ENCODE data around the gene RHOBTB1.

The RHOBTB1 gene

DNA sequence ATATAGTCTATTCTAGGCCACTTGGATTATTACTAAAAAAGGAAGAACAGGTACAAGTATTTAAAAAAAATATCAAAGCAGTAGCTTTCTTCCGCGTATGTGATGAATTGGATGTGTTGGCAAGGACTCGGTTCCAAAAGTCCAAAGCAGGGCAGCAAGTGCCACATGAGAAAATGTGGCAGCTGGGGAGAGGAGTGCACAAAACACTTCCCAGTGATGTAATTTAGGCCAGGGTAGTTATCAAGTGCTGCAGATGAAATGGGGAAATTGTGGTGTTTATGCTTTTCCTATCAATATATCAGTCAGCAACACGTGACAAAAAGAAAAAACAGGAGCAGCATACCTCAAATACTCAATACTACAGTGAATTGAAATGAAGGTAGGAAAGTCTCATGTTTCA, 7.0 kb downstream of the RHOBTB1 start:
- peaks cover 7% of the 10 kb centered on the region for H3K4me1 Mint-ChIP-seq
- H3K9me3 Mint-ChIP-seq, result peaks cover 5% of the 10 kb centered on the region
- no peaks in the 10 kb centered on the region for H3K36me3 Mint-ChIP-seq
- ATAC-seq, result no peak
- no peak overlapping the region for H3K27ac Mint-ChIP-seq
- no peak overlapping the region for H3K4me3 Mint-ChIP-seq
- H3K27me3 Mint-ChIP-seq, result peaks cover 8% of the 10 kb centered on the region

DNA sequence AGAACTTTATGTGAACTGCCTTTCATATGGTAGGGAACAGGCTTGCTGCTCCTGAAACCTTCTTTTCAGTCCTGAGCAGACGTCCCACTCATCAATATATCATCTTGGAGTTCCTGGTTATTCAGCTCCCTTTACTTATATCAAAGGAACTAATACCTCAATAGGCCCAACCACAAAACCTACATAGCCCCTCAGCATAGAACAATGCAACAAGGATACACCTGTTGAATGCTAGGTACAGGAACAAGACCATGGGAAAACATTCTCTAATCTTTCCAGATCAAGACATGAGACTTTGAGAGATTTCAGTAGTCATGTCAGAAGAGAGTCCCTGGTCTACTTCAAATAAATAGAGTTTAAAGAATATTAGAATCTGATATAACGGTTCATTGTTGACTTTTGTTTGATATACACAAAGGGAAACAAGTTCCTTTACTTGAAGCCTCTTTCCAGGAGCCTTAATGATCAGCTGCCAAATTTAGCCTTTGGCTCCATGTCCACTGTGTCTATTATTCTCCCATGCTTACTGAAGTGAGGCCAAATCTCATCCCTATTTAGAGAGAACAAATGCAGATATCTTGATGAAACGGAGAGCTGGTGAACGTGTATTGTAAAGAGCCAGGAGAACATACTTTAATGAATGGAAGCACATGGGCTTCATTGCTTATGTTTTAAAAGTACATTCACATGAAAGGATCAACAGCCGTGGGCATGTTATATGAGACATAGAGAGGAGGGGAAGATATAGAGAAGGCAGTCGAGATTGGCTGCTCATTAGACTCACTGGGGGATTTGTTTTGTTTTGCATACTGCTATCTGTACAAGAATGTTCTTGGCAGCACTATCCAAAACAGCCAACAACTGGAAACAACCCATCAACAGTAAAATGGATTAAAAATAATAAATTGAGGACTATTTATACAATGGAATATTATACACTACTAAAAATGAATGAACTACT, 9.5 kb downstream of the RHOBTB1 start:
- Mint-ChIP-seq H3K27me3 (peaks cover 6% of the 10 kb centered on the region), H3K9me3 (peaks cover 5% of the 10 kb centered on the region), H3K36me3 (no peaks in the 10 kb centered on the region), H3K4me3 (no peak overlapping the region), H3K4me1 (peaks cover 4% of the 10 kb centered on the region), H3K27ac (no peak overlapping the region)
- ATAC-seq, result no peak

DNA sequence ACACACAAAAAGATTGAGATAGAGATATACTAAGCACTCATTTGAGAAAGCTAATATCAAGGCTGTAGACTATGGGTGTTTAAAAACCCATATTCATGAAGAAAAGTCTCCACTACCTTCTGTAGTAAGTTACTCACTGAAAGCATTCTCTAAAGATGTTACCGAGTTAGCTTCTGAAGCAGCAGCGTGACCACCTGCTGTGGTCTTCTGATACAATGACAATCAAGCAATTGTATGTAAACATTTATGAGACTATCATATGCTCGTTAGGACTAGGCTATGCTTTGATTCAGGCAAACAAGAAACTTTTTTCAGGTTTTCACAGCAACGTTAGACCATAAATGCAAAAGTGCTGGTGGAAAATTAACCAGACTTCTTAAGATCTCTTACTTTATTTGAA, 11.2 kb downstream of the RHOBTB1 start:
- Mint-ChIP-seq H3K36me3 (peaks cover 6% of the 10 kb centered on the region), H3K27ac (no peak overlapping the region), H3K4me3 (no peak overlapping the region), H3K4me1 (no peaks in the 10 kb centered on the region), H3K27me3 (no peaks in the 10 kb centered on the region), H3K9me3 (peaks cover 8% of the 10 kb centered on the region)
- no peak for ATAC-seq

GRCh38 chr10:60930237-60930636, 13.7 kb downstream of the RHOBTB1 start:
- no peak for ATAC-seq
- peaks cover 12% of the 10 kb centered on the region for H3K9me3 Mint-ChIP-seq
- H3K36me3 Mint-ChIP-seq, result peaks cover 6% of the 10 kb centered on the region
- H3K27ac Mint-ChIP-seq, result no peak overlapping the region
- H3K4me1 Mint-ChIP-seq, result no peaks in the 10 kb centered on the region
- H3K4me3 Mint-ChIP-seq, result no peak overlapping the region
- peaks cover 5% of the 10 kb centered on the region for H3K27me3 Mint-ChIP-seq

GRCh38 chr10:60921633-60922032, 22.4 kb downstream of the RHOBTB1 start:
- H3K27ac Mint-ChIP-seq, result no peak overlapping the region
- peaks cover 30% of the 10 kb centered on the region for H3K27me3 Mint-ChIP-seq
- H3K36me3 Mint-ChIP-seq, result peaks cover 10% of the 10 kb centered on the region
- no peak for ATAC-seq
- H3K4me3 Mint-ChIP-seq, result no peak overlapping the region
- peaks cover 10% of the 10 kb centered on the region for H3K9me3 Mint-ChIP-seq
- no peaks in the 10 kb centered on the region for H3K4me1 Mint-ChIP-seq

DNA sequence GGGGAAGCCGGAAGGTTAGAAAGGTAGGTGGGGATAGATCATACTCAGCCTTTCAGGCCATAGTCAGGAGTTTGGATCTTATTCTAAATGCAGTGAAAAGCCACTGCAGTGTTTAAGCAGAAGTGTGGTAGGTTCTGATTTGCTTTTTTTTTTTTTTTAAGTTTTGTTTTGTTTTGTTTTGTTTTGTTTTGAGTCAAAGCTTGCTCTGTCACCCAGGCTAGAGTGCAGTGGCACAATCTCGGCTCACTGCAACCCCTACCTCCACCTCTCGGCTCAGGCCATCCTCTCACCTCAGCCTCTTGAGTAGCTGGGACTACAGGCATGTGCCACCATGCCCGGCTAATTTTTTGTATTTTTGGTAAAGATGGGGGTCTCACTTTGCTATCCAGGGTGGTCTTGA, 23.5 kb downstream of the RHOBTB1 start:
- Mint-ChIP-seq H3K9me3 (peaks cover 11% of the 10 kb centered on the region), H3K4me3 (no peak overlapping the region), H3K36me3 (peaks cover 10% of the 10 kb centered on the region), H3K4me1 (no peaks in the 10 kb centered on the region), H3K27ac (no peak overlapping the region), H3K27me3 (peaks cover 27% of the 10 kb centered on the region)
- no peak for ATAC-seq

DNA sequence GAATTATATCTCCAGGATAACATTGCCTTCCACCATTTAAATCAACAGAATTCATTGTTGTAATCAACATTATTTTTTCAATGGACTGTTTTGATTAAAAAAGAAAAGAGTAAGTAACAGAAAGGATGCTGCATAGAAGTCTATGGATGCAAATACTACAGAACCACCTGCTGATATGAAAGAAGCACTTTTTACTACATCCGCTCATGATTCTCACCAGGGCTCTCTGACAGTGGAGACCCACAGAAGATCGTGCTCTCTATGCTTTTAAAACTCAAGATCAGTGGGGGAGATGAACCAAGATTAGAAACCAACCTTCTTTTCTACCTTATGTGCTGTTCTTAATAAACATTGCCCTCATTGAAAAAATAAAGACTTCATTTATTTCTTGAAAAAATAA, 24.4 kb downstream of the RHOBTB1 start:
- peaks cover 10% of the 10 kb centered on the region for H3K36me3 Mint-ChIP-seq

DNA sequence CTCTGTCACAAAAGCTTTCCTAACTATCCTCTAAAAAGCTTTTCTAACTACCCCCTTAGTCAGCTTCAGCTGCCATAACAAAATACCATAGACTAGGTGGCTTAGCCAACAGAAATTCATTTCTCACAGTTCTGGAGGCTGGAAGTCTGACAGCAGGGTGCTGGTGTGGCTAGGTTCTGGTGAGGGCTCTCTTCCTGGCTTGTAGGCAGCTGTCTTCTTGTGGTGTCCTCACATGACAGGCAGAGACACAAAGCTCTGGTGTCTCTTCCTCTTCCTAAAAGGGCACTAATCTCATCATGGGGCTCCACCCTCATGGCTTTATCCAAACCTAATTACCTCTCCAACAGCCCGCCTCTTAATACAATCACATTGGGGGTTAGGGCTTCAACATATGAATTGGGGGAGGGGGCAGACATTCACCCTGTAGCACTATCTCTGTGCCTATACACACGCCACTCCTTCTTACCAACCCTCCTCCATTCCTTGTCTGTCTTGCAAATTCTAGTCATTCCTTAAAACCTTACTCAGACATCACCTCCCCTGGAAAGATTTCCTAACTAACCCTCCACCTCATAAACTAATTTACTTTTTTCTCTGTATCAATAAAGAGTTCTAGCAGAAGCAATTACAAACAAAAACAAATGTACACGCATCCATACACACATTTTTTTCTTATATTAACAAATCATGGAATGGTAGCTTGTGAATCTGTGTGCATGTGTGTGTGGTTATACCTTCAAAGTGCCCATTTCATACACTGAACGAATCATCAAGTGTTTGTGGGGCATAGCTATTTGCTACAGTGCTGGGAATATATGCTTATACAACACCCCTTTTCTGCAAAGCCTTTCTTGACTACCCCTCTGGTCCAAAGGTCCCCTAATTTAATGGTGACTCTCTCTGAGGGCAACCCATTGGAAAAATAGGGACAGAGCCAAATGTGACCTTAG, 26.4 kb downstream of the RHOBTB1 start:
- H3K27ac Mint-ChIP-seq, result no peak overlapping the region
- H3K4me3 Mint-ChIP-seq, result no peak overlapping the region
- no peaks in the 10 kb centered on the region for H3K4me1 Mint-ChIP-seq
- peaks cover 10% of the 10 kb centered on the region for H3K36me3 Mint-ChIP-seq
- H3K9me3 Mint-ChIP-seq, result peaks cover 11% of the 10 kb centered on the region
- ATAC-seq, result no peak
- peaks cover 21% of the 10 kb centered on the region for H3K27me3 Mint-ChIP-seq

More for the DNA sequence above, 24.4 kb downstream of the RHOBTB1 start:
- H3K4me1 Mint-ChIP-seq, result no peaks in the 10 kb centered on the region
- ATAC-seq, result no peak
- peaks cover 21% of the 10 kb centered on the region for H3K27me3 Mint-ChIP-seq
- H3K9me3 Mint-ChIP-seq, result peaks cover 11% of the 10 kb centered on the region
- H3K4me3 Mint-ChIP-seq, result no peak overlapping the region
- H3K27ac Mint-ChIP-seq, result no peak overlapping the region

DNA sequence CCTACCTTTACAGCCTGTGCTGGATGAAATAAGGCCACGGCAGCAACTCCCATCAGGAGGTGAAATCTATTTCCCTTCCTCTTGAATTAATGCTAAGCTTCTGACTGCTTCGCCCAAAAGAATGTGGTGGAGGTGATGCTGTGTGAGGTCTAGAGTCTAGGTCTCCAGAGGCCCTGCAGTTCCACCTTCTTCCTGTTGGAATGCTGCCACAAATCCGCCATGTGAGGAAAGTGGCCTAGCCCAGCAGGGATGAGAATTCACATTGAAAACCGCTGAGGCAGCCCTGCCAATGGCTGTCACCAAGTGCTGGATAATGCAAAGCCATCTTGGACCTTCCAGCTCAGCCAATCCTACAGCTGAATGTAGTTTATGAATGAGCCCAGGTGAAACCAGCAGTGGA, 28.0 kb downstream of the RHOBTB1 start:
- H3K4me1 Mint-ChIP-seq, result peaks cover 5% of the 10 kb centered on the region
- no peak for ATAC-seq
- H3K4me3 Mint-ChIP-seq, result no peak overlapping the region
- H3K27me3 Mint-ChIP-seq, result peaks cover 21% of the 10 kb centered on the region
- H3K27ac Mint-ChIP-seq, result no peak overlapping the region
- H3K9me3 Mint-ChIP-seq, result peaks cover 11% of the 10 kb centered on the region
- peaks cover 10% of the 10 kb centered on the region for H3K36me3 Mint-ChIP-seq

- Mint-ChIP-seq H3K9me3 (peaks cover 11% of the 10 kb centered on the region), H3K4me3 (no peak overlapping the region), H3K4me1 (peaks cover 11% of the 10 kb centered on the region), H3K27ac (no peak overlapping the region), H3K36me3 (peaks cover 10% of the 10 kb centered on the region), H3K27me3 (peaks cover 21% of the 10 kb centered on the region)
- no peak for ATAC-seq
These were observed 29.3 kb downstream of the RHOBTB1 start for GRCh38 chr10:60914690-60915141.

DNA sequence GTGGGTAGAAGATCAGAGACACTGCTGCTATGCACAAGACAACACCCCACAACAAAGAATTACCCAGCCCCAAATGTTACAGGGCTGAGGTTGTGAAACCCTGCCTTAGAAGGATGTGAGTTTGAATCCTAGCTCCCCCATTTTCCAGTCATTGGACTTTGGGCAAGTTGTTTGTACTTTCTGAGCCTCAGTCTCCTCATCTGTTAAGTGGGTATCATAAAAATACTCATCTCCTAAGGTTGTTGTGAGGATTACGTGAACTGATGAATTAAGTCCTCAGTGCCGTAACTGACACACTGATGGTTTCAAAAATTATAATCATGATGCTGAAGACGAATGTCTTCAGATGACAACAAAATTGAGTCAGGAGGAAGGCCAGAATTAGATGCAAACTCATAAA, 30.3 kb downstream of the RHOBTB1 start:
- Mint-ChIP-seq H3K4me1 (peaks cover 11% of the 10 kb centered on the region), H3K36me3 (peaks cover 10% of the 10 kb centered on the region), H3K4me3 (no peak overlapping the region), H3K27ac (no peak overlapping the region), H3K9me3 (peaks cover 11% of the 10 kb centered on the region), H3K27me3 (peaks cover 20% of the 10 kb centered on the region)
- no peak for ATAC-seq

- Mint-ChIP-seq H3K36me3 (peaks cover 10% of the 10 kb centered on the region), H3K4me3 (no peak overlapping the region), H3K4me1 (peaks cover 11% of the 10 kb centered on the region), H3K27ac (no peak overlapping the region), H3K27me3 (peaks cover 14% of the 10 kb centered on the region), H3K9me3 (peaks cover 11% of the 10 kb centered on the region)
- ATAC-seq, result no peak
These were observed 30.9 kb downstream of the RHOBTB1 start for GRCh38 chr10:60913071-60913470.

DNA sequence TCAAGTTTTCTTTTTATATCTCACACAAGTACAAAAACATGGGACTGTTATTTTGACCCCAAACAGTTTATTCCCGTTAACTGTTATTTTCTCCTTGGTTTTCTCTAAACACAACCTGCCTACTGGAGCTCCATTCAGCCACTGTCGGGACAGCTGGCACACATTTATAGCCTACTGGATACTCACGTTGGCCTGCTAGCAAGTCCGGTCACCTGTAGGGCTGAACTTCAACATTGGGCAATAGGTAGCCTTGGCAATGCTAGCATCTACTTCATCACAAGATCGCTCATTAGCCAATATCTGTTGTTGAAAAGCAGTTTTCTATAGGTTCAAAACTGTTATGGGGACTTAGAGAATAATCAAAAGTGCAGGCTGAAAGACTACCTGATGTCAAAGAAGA, 32.3 kb downstream of the RHOBTB1 start:
- H3K4me3 Mint-ChIP-seq, result no peak overlapping the region

GRCh38 chr10:60911216-60911615, 32.8 kb downstream of the RHOBTB1 start:
- no peak overlapping the region for H3K4me3 Mint-ChIP-seq

More for the DNA sequence above, 32.3 kb downstream of the RHOBTB1 start:
- Mint-ChIP-seq H3K9me3 (peaks cover 2% of the 10 kb centered on the region), H3K27me3 (peaks cover under 1% of the 10 kb centered on the region), H3K4me1 (peaks cover 11% of the 10 kb centered on the region), H3K36me3 (no peaks in the 10 kb centered on the region), H3K27ac (no peak overlapping the region)
- no peak for ATAC-seq

DNA sequence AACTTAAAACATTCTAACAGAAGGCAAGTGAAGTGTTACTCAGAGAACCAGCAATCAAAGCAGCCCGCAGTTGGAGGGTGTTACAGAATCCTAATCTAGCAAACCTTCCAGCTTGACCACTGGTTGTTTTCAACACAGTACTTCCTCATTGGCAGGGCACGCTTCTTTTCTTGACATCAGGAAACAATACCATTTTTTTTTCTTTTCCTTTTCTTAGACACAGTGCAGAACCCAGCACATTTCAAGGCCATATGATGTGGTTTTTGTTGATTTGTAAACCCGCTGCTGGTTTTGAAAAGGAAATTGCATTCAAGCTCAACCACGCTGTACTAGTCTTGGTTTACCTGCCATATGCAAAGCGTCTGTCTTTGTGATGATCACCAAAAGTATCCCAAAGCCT, 33.4 kb downstream of the RHOBTB1 start:
- peak; percentile 34 for ATAC-seq
- Mint-ChIP-seq H3K4me3 (peak overlapping the region; percentile 3), H3K27ac (no peak overlapping the region), H3K4me1 (peaks cover 11% of the 10 kb centered on the region), H3K27me3 (no peaks in the 10 kb centered on the region), H3K36me3 (no peaks in the 10 kb centered on the region), H3K9me3 (no peaks in the 10 kb centered on the region)

More at GRCh38 chr10:60911216-60911615, 32.8 kb downstream of the RHOBTB1 start:
- no peaks in the 10 kb centered on the region for H3K9me3 Mint-ChIP-seq
- H3K4me1 Mint-ChIP-seq, result peaks cover 11% of the 10 kb centered on the region
- H3K27ac Mint-ChIP-seq, result no peak overlapping the region
- no peaks in the 10 kb centered on the region for H3K36me3 Mint-ChIP-seq
- ATAC-seq, result no peak
- no peaks in the 10 kb centered on the region for H3K27me3 Mint-ChIP-seq
